MG63 (cell line): ENCODE measurements around the gene GOLGA6L10. TPM values are rescaled to one million over a fixed set of nuclear protein-coding genes. Genes with fewer than 3 reads are reported as not detected.

Source experiments
- DNase-seq: peaks from one replicate; pipeline ENCODE4 v3.0.0-alpha.2; 2020
- H3K27me3 ChIP-seq: fragments of 250-450 bp; sonication (Bioruptor Pico); 2 replicates; pipeline ENCODE4 v1.5.1; 2020; ENCODE audit warnings: mild to moderate bottlenecking, moderate library complexity
- H3K36me3 ChIP-seq: fragments of 250-450 bp; sonication (Bioruptor Pico); 2 replicates; pipeline ENCODE4 v1.5.1; 2020; ENCODE audit warnings: mild to moderate bottlenecking, moderate library complexity
- H3K4me3 ChIP-seq: fragments of 250-450 bp; sonication (Bioruptor Pico); 2 replicates; pipeline ENCODE4 v1.5.1; 2020; ENCODE audit warnings: mild to moderate bottlenecking, moderate library complexity
- H3K9me3 ChIP-seq: fragments of 250-450 bp; sonication (Bioruptor Pico); 2 replicates; pipeline ENCODE4 v1.5.1; 2020; ENCODE audit warnings: mild to moderate bottlenecking, moderate library complexity
- total RNA-seq: library from RNA; depleted of rRNA; stranded (reverse); fragments of >200 nt; shearing (Covaris generic); gene quantifications from 2 replicates; pipeline ENCODE4 v1.2.3, GENCODE V29; 2014; ENCODE audit warnings: low replicate concordance; rRNA removed

GOLGA6L10 gene
- total RNA-seq, 1 experiment from 2014 or later, result not detected

GRCh38 chr15:82292271-82292670, 57.0 kb downstream of the GOLGA6L10 start:
- Histone ChIP-seq H3K36me3 (no peaks in the 10 kb centered on the region), H3K27me3 (no peaks in the 10 kb centered on the region), H3K9me3 (no peaks in the 10 kb centered on the region), H3K4me3 (no peak overlapping the region)
- DNase-seq, result no peak

Other genes starting within 250 kb of the GOLGA6L10 start
- gene EFL1, start 86.7 kb downstream of the GOLGA6L10 start, total RNA-seq, result 18.2 and 18.7 TPM in 2 replicates
- 0.05 TPM in 1 of 2 replicates, not detected in the other for gene SAXO2, start 86.7 kb downstream of the GOLGA6L10 start, total RNA-seq
- gene GOLGA6L9, start 80.3 kb upstream of the GOLGA6L10 start, total RNA-seq, result 1.3 TPM in 1 of 2 replicates, not detected in the other
- gene RPS17, start 191.0 kb upstream of the GOLGA6L10 start, total RNA-seq, result 4,857 and 6,303 TPM in 2 replicates